GM12891 (cell line): ENCODE measurements around the gene PIRT.

Experiments
- DNase-seq: peaks from one replicate; pipeline ENCODE4 v3.0.0; 2011; ENCODE audit warnings: low spot score; ENCODE audit not compliant: insufficient read length
- FAIRE-seq: peaks from 2 replicates; lab custom pipeline; 2011; peaks lifted over from hg19 to GRCh38; lab: Jason Lieb, UNC
- PAX5 ChIP-seq: IDR thresholded peaks from 2 replicates; pipeline ENCODE4 v1.6.1; 2011; ENCODE audit warnings: low read length, moderate library complexity, mild to moderate bottlenecking; ENCODE audit not compliant: insufficient read depth, severe bottlenecking
- POLR2A ChIP-seq: IDR thresholded peaks from 2 replicates; pipeline ENCODE4 v1.6.1; 2011; ENCODE audit warnings: low read depth, low read length, control low read depth
- POLR2AphosphoS5 ChIP-seq: IDR thresholded peaks from 2 replicates; pipeline ENCODE4 v1.6.1; 2011; ENCODE audit warnings: low read depth, low read length, control low read depth
- POU2F2 ChIP-seq: IDR thresholded peaks from 2 replicates; pipeline ENCODE4 v1.6.1; 2011; ENCODE audit warnings: low read depth, mild to moderate bottlenecking, control low read depth, low read length, moderate library complexity
- SPI1 ChIP-seq: IDR thresholded peaks from 2 replicates; pipeline ENCODE4 v1.6.1; 2011; ENCODE audit warnings: low read depth, low read length, control low read depth
- TAF1 ChIP-seq: IDR thresholded peaks from 2 replicates; pipeline ENCODE4 v1.6.1; 2011; ENCODE audit warnings: low read depth, low read length, control low read depth

PIRT gene

DNA sequence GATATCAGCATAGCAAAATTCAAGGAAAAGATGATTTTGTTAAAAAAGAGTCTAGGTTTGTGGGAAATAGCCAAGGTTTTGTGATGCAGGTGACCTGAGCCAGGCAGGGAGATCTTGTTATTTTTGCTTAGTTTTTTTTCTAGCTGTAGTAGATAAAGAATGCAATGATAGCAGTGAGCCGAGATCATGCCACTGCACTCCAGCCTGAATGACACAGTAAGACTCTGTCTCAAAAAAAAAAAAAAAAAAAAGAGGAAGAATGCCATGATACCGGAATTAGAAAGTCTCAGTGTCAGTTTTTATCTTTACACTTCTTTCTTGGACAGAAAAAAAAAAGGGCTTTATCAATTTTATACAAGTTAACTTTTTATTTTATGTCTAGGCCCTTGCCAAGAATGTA lies 61.5 kb downstream of the PIRT start:
- DNase-seq (no peak), FAIRE-seq (no peak)
- TF ChIP-seq TAF1 (no peak), SPI1 (no peak), POU2F2 (no peak), PAX5 (no peak), POLR2A (no peak), POLR2AphosphoS5 (no peak)

DNA sequence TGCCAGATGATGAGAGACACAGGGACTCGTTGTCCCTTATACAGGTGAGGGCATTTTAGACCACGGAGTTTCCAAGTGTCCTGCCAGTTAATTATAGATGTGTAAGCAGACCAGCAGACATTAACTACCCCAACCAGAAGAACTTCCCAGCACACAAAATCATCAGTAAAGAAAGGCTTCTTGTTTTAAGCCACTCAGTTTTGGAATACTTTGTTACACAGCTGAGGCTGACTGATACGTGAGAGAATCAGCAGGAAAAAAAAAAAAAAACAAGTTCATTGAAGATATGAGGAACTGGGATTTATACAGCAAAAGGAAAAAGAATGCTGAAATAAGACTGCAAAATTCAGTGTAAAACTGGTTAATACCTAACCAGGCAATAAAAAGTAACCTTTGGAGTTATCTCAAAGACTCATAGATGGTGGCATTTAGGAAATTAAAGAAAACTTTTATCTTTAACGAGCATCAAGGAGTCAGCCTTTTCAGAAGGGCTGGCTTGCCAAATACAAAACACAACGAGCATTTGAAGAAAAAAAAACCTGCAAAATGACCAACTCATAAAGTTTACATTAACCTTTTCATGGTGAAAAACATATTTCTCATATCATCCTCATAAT lies 62.0 kb downstream of the PIRT start:
- FAIRE-seq (no peak), DNase-seq (no peak)
- TF ChIP-seq SPI1 (no peak), PAX5 (no peak), TAF1 (no peak), POLR2AphosphoS5 (no peak), POU2F2 (no peak)

DNA sequence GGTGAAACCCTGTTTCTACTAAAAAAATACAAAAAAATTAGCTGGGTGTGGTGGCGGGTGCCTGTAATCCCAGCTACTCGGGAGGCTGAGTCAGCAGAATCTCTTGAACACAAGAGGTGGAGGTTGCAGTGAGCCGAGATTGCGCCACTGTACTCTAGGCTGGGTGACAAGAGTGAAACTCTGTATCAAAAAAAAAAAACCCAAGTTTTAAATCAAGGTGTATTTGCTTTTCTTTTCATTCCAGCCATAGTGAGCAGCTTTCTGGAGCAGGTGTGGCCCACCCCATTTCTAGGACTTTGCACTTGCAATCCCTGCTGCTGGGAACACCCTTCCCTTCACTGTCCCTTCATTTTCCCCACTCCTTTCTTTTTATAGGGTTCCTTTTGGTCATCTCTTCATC lies 62.8 kb downstream of the PIRT start:
- TF ChIP-seq POLR2AphosphoS5 (no peak), SPI1 (no peak), POLR2A (no peak), PAX5 (no peak), TAF1 (no peak), POU2F2 (no peak)
- DNase-seq, result no peak
- FAIRE-seq, result no peak

DNA sequence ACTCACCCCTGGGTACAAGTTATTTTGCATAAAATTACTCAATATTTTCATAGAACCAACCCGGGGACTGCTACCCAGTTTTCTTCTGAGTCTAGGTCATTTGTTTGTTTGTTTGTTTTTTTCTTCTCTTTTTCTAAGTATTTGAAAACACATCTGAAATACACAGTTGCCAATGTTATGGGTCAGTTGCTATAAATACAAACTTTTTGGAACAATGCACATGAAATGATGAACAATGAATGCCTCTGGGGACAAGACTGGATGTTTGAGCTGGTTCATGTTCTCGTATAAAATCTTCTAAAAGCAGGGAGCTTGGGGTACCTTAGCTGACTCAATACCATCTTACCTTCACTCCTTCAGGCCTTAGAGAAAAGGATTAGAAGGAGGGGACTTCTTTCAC lies 64.5 kb downstream of the PIRT start:
- FAIRE-seq (no peak), DNase-seq (no peak)
- TF ChIP-seq POU2F2, result no peak
- TF ChIP-seq SPI1, result no peak
- no peak for TF ChIP-seq POLR2AphosphoS5
- no peak for TF ChIP-seq POLR2A
